K562 (cell line): ENCODE results near the gene MAPK13. TPM values are rescaled to one million over a fixed set of nuclear protein-coding genes. Genes with fewer than 3 reads are reported as not detected.

Experiments
- EHMT2 ChIP-seq: fragments of 450-650 bp; IDR thresholded peaks from 2 replicates; pipeline ENCODE4 v1.6.1; 2018; ENCODE audit warnings: antibody characterized with exemption
- HMG20A ChIP-seq: fragments of 450-650 bp; formaldehyde crosslinking; conservative IDR thresholded peaks from 2 replicates; pipeline ENCODE4 v1.4.0; 2020; ENCODE audit warnings: mild to moderate bottlenecking, mixed read lengths
- MAZ ChIP-seq, 2 experiments: fragments of 450-650 bp in 1 of 2; sonication (generic) in 1 of 2; formaldehyde crosslinking; IDR thresholded peaks in 1 of 2; conservative IDR thresholded peaks in 1 of 2; 2 replicates each; pipeline versions ENCODE4 v1.4.0 to v1.5.0; 2020; ENCODE audit warnings: mild to moderate bottlenecking in 1 of 2, missing genetic modification reagents in 1 of 2
- RBM25 ChIP-seq: fragments of 200-400 bp; formaldehyde crosslinking; IDR thresholded peaks from 2 replicates; pipeline ENCODE4 v1.6.1; 2018; ENCODE audit warnings: low read length, low read depth, moderate library complexity; ENCODE audit not compliant: severe bottlenecking
- SNRNP70 ChIP-seq: fragments of 200-400 bp; formaldehyde crosslinking; optimal IDR thresholded peaks from 2 replicates; pipeline ENCODE3; 2017; ENCODE audit warnings: low read depth, low read length
- SP1 ChIP-seq: sonication (generic); formaldehyde crosslinking; IDR thresholded peaks from 2 replicates; pipeline ENCODE4 v1.8.1; 2022; ENCODE audit warnings: mild to moderate bottlenecking, missing genetic modification reagents
- SRSF7 ChIP-seq: fragments of 200-400 bp; formaldehyde crosslinking; optimal IDR thresholded peaks from 2 replicates; pipeline ENCODE3; 2017; ENCODE audit warnings: mild to moderate bottlenecking, low read depth, low read length
- YY1 ChIP-seq, 3 experiments: IDR thresholded peaks; 2 replicates each; pipeline ENCODE4 v1.6.1; 2011; ENCODE audit warnings: low read length in 2 of 3, mild to moderate bottlenecking in 2 of 3, moderate library complexity in 2 of 3, borderline replicate concordance in 1 of 3, control low read depth in 1 of 3, low read depth in 1 of 3; ENCODE audit not compliant: insufficient read depth in 3 of 3, insufficient replicate concordance in 2 of 3, control insufficient read depth in 1 of 3, insufficient read length in 1 of 3; ENCODE audit errors: extremely low read depth in 1 of 3
- ZNF668 ChIP-seq: fragments of 250-450 bp; sonication (Bioruptor Pico); IDR thresholded peaks from 2 replicates; pipeline ENCODE4 v1.8.0; 2022; ENCODE audit warnings: mild to moderate bottlenecking, inconsistent platforms
- polyA plus RNA-seq, 8 experiments: library from polyadenylated mRNA; depleted of rRNA in 4 of 8; stranded (reverse) in 5 of 8; unstranded in 3 of 8; fragments of >200 nt; fragmentation: Nextera tagmentation in 2 of 8; fragmentation: Illumina TruSeq in 1 of 8; extraction: Ambion mirVana in 2 of 8; extraction: Trizol in 1 of 8; gene quantifications; 2 replicates each; pipeline versions ENCODE4 v1.2.1 to v1.2.3, GENCODE V29; 2011 to 2014; ENCODE audit warnings: inconsistent platforms in 1 of 8, missing spikeins in 1 of 8
- total RNA-seq, 7 experiments: library from RNA; depleted of rRNA in 6 of 7; stranded (reverse); fragments of >200 nt in 6 of 7; fragmentation: Illumina TruSeq in 2 of 7; extraction: Trizol in 2 of 7; gene quantifications; 2 replicates each; pipeline versions ENCODE4 v1.2.1 to v1.2.3, GENCODE V29; 2011 to 2021; ENCODE audit warnings: low replicate concordance in 1 of 7
- TF ChIP-seq, protein P1 (sequence below): fragments of 450-650 bp; IDR thresholded peaks from 2 replicates; pipeline ENCODE4 v1.6.1; 2017; ENCODE audit warnings: antibody characterized with exemption, mild to moderate bottlenecking
- TF ChIP-seq, protein P2 (sequence below): sonication (generic); formaldehyde crosslinking; IDR thresholded peaks from 2 replicates; pipeline ENCODE4 v1.8.0; 2022; ENCODE audit warnings: missing genetic modification reagents, mild to moderate bottlenecking, borderline replicate concordance
- TF ChIP-seq, protein P3 (sequence below): fragments of 250-450 bp; sonication (Bioruptor Pico); IDR thresholded peaks from 2 replicates; pipeline ENCODE4 v1.8.0; 2022; ENCODE audit warnings: moderate library complexity, mild to moderate bottlenecking, inconsistent platforms
- TF ChIP-seq, protein P4 (sequence below): fragments of 450-650 bp; conservative IDR thresholded peaks from 2 replicates; pipeline ENCODE4 v1.6.1; 2016; ENCODE audit warnings: missing genetic modification characterization, low read depth, mild to moderate bottlenecking, control low read depth, missing compliant biosample characterization

Gene MAPK13
- total and polyA plus RNA-seq, 9 of the 15 experiments (the other 6 are each of a cell fraction or from before 2014, with no cell fraction given) = 0.03 to 2.3 (median 0.48) TPM; not detected in 1

DNA sequence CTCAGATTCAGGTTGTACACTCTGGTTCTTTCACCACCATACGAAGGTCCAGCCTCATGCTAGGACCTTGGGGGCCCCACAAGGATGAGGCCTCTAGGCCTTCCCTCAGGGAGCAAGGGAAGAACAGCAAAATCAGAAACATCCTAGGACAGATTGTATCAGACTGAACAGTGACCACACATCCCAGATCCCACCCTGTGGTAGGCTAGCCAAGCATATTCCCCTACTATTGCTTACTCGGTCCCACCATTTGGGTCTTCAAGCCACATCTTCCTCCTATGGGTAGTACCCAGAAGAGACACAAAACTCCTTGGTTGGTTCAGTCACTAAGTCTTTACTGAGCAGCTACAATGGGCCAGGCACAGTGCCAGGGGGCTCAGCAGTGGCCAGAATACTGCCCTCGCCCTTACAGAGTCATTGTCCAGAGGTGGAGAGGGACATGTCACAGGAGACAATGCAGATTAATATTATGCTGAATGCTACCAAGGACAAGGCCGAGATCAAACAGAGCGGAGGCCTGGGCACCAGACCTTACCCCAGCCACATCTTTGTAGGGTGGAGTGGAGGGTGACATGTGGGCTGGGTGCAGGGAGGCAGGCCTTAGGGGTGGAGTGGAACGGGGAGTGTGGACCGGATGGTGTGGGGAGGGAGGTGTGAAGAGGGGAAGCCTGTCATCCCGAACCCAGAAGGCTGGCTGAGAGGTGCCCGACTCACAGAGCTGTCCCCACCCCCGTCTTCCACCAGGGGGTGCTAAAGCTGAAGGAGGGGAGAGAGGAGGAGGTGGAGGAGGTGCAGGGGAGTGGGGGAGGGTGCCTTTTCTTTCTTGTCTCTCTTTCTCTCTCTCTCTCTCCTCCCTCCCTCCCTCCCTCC is 6.8 kb upstream of the MAPK13 start (continued):
- TF ChIP-seq YY1 (IDR thresholded peaks at IDR 0.05; ENCODE audit: borderline replicate concordance in 1 of 3, control insufficient read depth in 1 of 3, extremely low read depth in 1 of 3, insufficient read depth in 3 of 3, insufficient read length in 1 of 3, insufficient replicate concordance in 2 of 3, low read depth in 1 of 3, low read length in 2 of 3) (peak in 1 of 3 experiments; percentile 45), SNRNP70 (no peak), ZNF668 (CRISPR knock-in tag) (no peak), RBM25 (no peak), MAZ (CRISPR knock-in tag; conservative IDR thresholded peaks at IDR 0.05 in 1 of 2, IDR thresholded peaks at IDR 0.05 in 1 of 2) (peak; percentile 74 to 87), HMG20A (no peak), SP1 (no peak), EHMT2 (no peak), SRSF7 (no peak)
- TF ChIP-seq, protein P1, sequence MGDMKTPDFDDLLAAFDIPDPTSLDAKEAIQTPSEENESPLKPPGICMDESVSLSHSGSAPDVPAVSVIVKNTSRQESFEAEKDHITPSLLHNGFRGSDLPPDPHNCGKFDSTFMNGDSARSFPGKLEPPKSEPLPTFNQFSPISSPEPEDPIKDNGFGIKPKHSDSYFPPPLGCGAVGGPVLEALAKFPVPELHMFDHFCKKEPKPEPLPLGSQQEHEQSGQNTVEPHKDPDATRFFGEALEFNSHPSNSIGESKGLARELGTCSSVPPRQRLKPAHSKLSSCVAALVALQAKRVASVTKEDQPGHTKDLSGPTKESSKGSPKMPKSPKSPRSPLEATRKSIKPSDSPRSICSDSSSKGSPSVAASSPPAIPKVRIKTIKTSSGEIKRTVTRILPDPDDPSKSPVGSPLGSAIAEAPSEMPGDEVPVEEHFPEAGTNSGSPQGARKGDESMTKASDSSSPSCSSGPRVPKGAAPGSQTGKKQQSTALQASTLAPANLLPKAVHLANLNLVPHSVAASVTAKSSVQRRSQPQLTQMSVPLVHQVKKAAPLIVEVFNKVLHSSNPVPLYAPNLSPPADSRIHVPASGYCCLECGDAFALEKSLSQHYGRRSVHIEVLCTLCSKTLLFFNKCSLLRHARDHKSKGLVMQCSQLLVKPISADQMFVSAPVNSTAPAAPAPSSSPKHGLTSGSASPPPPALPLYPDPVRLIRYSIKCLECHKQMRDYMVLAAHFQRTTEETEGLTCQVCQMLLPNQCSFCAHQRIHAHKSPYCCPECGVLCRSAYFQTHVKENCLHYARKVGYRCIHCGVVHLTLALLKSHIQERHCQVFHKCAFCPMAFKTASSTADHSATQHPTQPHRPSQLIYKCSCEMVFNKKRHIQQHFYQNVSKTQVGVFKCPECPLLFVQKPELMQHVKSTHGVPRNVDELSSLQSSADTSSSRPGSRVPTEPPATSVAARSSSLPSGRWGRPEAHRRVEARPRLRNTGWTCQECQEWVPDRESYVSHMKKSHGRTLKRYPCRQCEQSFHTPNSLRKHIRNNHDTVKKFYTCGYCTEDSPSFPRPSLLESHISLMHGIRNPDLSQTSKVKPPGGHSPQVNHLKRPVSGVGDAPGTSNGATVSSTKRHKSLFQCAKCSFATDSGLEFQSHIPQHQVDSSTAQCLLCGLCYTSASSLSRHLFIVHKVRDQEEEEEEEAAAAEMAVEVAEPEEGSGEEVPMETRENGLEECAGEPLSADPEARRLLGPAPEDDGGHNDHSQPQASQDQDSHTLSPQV = 0 out of 2 replicates have a peak, but pooled peaks have one; percentile 26
- TF ChIP-seq, protein P2, sequence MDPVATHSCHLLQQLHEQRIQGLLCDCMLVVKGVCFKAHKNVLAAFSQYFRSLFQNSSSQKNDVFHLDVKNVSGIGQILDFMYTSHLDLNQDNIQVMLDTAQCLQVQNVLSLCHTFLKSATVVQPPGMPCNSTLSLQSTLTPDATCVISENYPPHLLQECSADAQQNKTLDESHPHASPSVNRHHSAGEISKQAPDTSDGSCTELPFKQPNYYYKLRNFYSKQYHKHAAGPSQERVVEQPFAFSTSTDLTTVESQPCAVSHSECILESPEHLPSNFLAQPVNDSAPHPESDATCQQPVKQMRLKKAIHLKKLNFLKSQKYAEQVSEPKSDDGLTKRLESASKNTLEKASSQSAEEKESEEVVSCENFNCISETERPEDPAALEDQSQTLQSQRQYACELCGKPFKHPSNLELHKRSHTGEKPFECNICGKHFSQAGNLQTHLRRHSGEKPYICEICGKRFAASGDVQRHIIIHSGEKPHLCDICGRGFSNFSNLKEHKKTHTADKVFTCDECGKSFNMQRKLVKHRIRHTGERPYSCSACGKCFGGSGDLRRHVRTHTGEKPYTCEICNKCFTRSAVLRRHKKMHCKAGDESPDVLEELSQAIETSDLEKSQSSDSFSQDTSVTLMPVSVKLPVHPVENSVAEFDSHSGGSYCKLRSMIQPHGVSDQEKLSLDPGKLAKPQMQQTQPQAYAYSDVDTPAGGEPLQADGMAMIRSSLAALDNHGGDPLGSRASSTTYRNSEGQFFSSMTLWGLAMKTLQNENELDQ = no peak
- TF ChIP-seq, protein P3, sequence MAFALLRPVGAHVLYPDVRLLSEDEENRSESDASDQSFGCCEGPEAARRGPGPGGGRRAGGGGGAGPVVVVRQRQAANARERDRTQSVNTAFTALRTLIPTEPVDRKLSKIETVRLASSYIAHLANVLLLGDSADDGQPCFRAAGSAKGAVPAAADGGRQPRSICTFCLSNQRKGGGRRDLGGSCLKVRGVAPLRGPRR (CRISPR knock-in tag) = no peak
- TF ChIP-seq, protein P4, sequence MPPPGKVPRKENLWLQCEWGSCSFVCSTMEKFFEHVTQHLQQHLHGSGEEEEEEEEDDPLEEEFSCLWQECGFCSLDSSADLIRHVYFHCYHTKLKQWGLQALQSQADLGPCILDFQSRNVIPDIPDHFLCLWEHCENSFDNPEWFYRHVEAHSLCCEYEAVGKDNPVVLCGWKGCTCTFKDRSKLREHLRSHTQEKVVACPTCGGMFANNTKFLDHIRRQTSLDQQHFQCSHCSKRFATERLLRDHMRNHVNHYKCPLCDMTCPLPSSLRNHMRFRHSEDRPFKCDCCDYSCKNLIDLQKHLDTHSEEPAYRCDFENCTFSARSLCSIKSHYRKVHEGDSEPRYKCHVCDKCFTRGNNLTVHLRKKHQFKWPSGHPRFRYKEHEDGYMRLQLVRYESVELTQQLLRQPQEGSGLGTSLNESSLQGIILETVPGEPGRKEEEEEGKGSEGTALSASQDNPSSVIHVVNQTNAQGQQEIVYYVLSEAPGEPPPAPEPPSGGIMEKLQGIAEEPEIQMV (tag) = no peak
